GM19239 (cell line): ENCODE results near the gene LSG1.

Experiments
- DNase-seq: peaks from one replicate; pipeline ENCODE4 v3.0.0; 2011; ENCODE audit warnings: low spot score; ENCODE audit not compliant: insufficient read length
- FAIRE-seq: peaks from 2 replicates; lab custom pipeline; 2011; peaks lifted over from hg19 to GRCh38; lab: Jason Lieb, UNC

LSG1 gene

DNA sequence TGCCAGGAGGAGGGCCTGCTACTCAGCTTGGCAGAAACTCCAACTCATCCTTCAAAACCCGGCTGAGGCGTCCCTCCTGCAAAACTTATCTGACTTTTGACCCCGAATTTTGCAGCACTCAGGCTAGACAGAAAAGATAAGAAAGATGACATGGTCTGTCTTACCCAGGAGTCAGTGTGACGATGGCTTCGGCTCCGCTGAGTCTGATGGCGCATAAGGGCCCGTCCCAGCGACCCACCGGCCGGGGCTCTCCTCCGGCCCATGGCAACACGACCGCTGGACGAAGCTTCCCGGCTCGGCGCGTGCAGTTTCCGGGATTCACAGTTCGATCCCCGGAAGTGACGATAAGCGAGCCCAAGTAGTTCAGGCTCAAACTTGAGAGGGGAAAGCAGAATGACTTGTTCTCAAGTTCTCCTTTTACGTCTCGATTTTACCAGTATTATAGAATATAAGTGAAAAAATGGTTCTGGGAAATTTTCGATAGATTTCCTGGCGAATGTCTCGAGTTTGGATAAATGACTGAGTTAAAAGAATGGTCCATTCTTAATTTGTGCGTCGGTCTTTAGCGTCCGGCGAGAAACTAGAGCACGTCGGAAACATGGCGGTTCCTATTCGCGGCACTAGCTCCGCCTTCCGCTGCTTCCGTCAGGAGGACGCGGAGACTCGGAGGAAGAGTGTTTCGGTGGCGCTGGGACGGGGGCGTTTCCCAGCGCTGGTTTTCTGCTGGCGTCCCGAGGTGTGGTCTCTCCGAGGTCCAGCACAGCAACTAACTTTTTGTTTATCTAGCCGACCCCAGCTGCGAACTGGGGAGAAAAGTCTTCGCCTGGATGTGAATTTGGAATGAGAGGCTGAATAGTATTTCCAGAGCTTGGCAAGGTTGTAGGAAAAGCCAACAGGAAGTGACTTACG lies at the start of gene LSG1:
TSS of gene LSG1 (minus strand) at position 292 of the 909 bp plus-strand sequence. CDS start at position 263, 29 bp downstream.
- FAIRE-seq (peak; percentile 95), DNase-seq (no peak)

DNA sequence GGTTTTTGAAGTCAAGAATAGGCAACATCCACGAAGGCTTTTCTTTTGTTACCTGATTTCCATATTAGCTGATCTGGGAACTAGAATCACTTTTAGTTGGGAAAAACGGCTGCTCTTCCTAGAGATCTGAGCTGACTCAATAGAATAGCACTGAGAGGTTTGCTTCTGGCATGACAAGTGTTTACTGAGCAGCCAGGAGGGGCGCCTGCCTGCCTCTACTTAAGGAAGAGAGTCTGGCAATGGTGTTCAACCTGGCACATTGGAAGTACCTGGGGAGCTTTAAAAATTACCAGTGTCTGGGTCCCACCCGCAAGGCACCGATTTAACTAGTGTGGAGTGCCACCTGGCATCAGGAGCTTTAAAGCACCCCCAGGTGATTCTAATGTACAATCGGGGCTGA lies 48.1 kb upstream of the LSG1 start:
- no peak for DNase-seq
- no peak for FAIRE-seq

DNA sequence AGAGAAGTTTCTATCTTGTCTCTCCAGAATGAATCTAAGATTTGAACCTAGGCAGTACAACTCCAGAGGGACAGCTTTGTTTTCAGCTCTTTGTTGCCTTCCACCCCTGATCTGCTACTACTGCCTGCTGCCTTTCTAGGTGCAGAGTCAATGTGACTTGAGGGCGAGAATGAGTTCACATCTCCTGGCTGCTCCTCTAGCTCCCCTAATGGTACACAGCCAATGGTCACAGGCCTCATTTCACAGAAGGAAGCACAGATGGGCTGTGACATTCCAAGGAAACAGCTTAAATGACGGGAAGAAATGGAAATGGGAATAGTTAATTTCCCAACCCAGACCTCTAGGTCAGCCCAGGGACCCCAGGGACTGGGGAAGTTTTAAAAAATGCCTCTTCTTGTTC lies 46.1 kb upstream of the LSG1 start:
- no peak for DNase-seq
- no peak for FAIRE-seq

DNA sequence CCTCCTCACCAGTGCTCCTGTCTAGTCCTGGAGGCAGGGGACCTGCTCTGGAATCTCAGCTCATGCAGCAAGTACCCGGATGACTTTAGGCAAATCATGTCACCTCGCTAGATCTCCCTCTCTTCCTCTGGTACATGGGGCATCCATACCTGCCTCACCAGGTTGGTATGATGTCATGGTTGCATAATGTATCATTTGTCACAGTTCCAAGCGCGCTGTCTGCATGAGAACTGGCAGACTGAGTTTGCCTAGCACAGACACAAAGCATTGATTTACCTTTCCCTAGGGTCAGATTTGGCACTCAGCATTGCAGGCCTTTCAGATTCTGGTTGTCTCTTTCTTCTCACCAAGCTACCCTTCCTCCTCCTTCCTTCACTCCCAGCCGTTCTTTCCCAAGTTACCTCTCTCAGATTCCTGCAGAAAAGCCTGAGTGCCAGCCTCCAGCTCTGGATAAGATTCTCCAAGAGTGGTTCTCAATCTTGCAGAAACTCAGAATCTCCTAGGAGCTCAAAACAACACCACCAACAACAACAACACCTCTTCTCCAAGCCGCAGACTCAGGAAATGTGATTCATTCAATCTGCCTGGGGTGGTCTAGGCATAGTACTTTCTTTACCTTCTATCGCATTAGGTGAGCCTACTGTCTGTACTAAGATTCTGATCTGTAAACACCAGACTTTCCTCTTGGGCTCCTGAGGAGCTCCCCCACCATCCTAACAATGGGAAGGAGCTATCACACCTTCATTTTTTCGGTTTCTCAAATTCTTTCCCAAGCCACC lies 43.2 kb upstream of the LSG1 start:
- DNase-seq (no peak), FAIRE-seq (no peak)

DNA sequence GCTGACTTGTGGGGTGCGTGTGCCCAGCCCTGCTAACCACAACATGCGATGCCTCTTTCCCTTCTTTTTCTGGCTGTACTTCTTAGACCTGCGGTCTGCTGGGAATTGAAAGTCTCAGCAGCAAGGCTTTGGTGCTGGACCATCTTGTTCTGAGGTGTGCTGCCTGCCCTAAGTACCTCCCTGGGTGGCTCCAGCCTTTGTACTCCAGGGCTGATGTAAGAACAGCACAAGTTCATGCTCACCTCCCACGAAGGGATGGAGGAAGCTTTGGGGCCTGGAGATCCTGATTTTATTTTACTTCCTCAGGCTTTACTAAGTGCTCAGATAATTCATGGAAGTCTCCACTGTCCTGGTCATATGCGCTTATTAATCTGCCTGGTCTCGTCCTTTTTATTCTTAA lies 42.6 kb upstream of the LSG1 start:
- DNase-seq (no peak), FAIRE-seq (no peak)

DNA sequence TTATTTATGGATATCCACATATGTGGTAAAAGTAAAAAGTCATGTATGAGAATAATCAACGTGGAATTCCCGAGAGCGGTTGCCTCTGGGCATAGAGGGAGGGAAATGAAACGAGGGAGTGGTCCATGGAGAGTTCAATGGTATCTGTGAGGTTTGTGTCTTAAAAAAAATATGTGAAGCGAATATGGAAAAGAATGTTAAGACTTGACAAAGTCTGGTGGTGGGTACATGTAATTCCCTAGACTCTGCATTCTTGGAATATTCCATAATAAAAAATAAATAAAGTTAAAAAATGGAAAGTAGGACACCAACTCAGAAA lies 42.1 kb upstream of the LSG1 start:
- DNase-seq (no peak), FAIRE-seq (no peak)

DNA sequence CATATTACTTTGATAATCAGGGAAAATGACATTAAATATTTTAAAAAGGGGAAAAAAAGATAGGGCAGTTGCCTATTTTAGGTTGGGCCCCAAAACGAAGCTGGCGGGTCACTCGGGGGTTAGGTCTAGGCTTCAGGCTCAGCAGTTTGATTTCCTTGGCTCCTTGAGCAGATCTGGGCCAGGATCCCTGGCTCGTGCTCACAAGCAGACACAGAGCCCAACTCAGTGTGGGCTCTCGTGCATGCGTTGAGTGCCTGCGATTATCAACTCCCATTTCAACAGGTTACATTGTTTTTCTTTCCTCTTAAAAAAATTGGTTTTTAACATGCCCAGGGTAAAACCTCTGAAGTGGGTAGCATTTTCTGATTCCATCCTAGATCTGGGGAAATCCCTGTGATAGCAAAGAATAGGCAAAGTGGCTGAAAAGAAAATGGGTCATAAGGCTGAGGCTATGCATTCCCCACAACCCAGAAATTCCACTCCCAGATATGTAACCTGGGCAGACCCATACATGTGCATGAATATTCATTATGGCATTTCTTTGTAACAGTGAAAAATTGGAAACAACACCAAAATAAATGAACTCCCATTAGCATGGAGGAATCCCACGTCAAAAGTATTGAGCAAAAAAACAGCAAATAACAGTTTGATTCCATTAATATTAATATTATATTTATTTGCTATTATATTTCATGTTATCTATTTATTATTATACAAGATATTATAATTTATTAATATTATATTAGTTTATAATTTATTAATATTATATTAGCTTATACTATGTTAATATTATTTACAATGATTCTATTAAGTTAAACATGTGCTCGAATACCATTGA lies 41.5 kb upstream of the LSG1 start:
- FAIRE-seq (no peak), DNase-seq (no peak)

DNA sequence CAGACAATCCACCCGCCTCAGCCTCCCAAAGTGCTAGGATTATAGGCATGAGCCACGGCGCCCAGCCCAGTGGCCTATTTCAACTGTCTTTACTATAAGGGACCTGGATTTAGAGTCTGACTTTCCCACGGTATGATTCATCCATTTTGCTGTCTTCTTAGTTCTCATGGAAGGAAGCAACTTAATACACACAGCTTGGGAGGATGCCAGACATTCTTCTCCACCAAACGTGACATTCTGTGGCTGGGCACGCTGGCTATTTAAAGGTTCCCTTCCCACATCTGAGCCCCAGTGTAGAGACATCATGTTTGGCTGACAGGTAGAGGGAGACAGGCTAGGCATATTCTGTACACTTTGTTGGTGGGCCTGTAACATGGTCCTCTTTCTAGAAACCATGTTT lies 39.9 kb upstream of the LSG1 start:
- FAIRE-seq (no peak), DNase-seq (no peak)

DNA sequence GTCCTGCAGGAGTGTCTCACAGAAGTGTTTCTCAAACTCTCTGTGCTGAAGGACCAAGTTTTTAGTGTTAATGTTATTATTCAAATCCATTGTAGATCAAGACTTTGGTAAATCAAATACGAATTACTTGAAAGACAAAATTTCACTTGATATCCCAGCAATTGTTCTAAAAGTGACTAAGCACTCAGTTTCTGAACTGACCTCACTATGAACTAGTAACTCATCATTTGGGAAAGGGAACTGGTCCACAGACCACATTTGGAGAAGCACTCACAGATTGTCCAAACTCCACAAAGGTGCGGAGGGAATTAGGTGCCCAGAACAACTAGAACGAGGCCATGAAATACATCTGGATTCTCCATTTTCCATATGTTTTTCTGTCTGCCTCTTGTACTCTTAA lies 39.3 kb upstream of the LSG1 start:
- no peak for FAIRE-seq
- DNase-seq, result no peak

DNA sequence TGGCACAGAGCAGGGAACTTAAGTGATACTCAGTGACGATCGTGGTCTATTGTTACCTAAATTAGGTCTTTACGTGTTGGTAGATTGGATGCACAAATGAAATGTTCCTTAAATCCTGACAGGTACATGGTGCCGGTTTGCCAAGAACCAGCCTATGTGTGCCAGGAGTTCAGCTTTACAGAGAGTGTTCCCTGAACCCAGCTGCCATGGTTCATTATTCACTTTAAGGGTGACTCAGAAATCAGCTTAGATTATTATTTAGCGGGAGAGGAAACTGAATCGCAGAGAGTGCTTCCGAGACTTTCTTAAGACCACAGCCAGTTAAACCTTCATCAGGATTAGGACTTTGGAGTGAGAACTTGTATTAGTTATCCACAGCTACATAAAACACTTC lies 35.2 kb upstream of the LSG1 start:
- FAIRE-seq (no peak), DNase-seq (no peak)

DNA sequence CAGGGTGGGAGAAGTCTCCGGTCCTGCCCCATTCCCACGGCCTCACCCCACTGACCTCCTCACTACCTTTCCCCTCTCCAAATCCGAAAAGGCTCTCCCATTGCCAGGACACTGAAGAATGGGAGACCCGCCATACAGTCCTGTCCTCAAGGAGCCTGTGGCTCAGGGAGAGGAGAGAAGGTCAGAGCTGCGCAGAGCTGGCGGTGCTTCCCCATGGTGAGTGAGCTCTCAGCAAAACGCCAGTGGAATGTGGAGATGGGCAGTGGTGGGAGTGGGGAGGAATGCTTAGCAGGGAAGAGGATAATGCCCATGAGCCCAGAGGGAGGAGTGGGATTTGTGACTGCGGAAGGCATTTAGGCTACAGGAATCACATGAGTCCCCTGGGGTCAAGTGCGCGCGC lies 33.8 kb upstream of the LSG1 start:
- DNase-seq, result no peak
- FAIRE-seq, result no peak

DNA sequence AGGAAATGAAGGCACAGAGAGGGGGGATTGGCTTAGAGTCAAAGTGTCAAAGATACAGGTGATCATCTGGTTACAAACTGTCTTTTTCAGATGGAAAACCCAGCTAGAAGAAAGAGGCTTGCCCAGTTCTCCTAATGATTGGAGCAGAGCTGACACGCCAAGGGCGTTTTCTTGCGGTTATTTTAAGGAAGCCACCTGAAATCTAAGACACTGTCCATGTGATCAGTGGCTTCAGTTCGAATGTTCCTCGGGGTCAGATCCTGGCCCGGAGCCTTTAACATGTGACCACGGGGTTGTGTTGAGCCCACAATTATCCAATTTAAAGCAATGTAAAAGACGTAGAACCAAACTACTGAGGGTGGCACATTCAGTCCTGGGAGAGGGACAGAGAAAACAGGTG lies 33.2 kb upstream of the LSG1 start:
- no peak for FAIRE-seq

DNA sequence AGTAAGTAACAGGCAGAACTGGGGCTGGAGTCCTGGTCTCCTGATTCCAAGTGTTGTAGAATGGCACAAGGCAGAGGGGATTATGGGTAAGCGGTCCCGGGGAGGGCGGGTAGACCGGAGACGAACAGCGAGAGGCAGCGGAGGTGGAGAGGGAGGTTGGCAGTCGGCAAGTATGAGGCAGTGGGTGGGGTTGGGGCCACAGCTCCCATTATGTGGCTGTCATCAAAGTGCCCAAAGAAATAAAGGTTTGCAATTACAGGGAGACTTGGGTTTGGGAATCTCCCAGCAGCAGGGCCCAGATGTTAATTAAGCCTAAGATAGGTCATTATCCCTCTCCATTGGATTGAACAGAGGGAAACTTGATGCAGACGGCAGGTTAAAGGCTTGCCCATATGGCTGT lies 30.6 kb upstream of the LSG1 start:
- DNase-seq (no peak), FAIRE-seq (no peak)

More for the DNA sequence above, 33.2 kb upstream of the LSG1 start:
- no peak for DNase-seq

DNA sequence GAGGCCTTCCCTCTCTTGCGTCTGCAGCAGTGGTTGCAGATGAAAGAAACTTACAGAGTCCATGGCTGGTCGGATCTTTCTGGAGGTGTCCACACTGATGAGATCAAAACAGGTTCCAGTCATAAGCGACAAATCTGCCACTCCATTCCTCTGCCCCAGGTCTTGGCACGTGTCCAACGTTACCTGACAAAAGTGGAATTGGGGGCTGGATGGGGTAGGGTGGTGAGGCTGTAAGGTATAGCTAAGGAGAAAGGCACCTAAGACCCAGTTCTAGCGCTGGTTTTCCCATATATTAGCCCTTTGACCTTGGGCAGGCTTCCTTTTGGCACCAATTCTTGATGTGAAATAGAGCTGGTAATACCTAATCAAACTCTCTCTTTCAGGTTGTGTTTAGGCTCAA lies 24.7 kb upstream of the LSG1 start:
- no peak for DNase-seq
- no peak for FAIRE-seq

DNA sequence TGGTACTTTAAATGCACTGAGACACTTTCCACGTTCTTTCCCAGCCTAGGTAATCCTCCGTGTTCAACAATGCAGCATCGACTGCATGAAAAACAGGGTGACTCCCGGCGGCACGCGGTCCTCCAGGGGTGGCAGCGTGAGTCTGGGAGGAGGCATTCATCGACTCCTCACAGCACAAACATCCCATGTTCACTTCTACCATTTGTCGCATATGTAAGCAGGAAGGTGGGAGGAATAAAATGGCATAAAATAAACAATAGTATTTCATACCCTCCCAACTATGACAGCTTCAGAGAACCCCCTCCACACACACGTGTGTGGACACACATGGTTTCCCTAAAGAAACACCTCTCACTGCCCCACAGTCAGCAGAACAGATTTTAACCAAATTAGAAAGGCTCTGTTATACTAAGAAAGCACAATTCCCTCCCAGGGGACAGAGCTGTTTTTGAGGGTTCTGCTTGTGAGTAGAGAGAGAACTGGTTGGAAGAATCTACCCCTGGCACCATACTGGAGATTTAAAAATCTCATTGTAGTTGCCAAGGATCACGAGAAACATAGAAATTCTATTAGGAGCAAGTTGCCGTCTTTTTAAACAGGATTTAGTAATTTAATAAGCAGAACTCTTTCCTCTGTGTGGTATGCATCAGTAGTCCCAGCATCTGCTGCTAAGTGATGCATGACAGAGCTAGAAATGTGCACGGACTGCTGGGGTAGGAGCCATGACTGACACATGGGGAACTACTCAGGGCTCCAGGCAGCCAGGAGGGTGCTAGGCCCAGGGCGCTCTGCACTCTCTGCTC lies 19.7 kb upstream of the LSG1 start:
- DNase-seq, result no peak

DNA sequence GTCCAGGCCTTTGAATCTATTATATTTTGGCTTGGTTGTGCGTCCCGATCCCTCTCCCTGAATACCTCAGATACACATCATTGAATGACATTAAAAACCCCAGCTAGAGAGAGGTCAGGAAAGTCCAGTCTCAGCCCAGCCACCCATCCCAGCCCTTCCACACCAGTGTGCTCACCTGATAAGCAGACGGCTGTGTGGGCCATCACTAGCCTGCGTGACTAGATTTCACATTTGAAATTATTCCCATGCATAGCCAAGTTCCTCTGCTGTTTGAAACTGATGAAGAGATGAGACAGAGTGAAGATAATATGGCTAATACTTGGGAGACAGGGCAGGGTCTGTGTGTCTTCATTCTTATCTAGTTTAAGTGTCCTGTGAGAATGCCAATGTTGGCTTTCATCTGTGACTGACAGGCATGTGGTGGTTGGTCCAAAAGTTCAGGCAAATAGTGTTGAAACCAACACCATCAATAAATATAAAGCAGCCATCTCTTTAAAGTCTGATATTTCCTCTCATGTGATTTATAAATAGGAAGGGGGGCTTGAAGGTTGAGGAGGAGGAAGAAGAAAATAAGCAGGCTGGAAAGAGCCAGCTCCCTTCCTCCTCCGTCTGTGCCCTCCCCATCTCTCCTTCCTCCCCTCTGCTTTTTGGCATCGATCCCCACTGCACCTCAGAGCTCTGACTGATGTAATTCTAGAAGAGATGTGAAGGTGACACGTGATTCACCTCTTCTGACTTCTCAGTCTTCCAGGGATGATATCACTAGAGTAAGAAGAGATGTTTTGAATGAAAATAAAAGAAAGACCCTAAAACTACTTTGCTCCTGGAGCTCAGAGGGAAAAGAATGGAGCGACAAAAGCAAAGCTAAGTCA lies 18.7 kb upstream of the LSG1 start:
- no peak for DNase-seq

More for the DNA sequence above, 19.7 kb upstream of the LSG1 start:
- FAIRE-seq, result peak; percentile 80

DNA sequence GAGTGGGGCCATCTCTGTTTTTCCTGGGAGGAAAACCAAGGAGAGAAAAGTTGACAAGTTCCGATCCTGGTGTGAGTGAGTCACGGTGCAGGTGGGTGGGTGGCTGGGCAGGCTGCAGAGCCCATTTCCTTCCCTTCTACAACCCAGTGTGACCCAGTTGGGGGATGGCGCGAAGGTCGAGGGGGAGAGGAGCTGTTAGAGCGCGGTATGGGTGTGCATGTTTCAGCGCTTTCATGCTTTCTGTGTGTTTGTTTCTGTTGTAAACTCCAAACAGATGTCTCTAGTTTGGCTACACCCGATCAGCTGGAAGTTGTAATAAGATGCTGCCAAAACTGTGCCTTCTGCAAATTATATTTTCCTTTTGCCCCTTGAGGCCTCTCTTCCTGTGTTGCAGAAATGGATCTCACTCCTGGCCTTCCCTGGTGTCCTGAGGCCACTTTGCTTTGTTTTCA lies 17.5 kb upstream of the LSG1 start:
- FAIRE-seq (peak; percentile 47), DNase-seq (no peak)

More for the DNA sequence above, 18.7 kb upstream of the LSG1 start:
- FAIRE-seq, result no peak

DNA sequence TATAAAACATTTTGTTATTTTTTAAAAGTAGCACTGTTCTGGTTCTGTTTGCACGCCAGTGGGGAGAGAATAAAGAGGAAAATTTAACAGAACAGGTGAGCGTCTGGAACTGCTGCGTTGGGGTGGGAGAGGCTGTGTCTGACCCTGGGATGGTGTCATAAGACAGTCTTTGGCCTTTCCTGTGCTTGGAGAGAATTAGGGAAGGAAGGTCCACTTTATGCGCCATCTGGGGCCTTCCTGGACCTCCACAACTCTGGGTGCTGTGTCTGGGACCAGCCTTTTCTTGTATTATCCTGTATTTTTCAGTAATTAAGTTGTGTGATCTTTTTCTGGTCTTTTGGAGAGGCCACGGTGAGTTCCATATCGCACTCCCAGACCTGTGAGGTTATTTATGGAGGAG lies 17.0 kb upstream of the LSG1 start:
- no peak for FAIRE-seq
- DNase-seq, result no peak

DNA sequence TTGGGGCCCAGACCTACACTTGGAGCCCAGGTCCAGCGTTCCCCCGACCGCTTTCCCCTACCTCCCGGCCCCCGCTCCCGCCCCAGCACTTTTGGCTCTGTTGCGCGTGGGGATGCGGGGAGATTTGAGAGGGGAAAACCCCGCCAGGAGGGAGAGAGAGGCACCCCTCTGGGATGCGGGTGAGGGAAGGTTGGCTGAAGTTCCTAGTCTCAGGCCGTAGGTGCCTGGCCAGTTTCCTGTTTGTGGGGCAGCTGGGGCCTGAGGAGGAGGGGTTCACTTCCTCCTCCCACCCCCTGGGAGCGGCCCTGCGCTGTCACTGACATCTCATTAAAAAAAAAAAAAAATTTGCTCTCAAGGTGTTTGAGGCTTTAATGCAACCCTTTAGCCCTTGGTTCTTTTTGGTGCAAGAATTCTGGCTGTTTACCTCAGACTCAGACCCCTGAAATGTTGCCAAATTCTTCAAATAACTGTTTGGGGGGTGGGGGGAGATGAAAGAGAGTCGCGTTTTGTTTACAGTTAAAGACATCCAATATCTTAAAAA lies 16.3 kb upstream of the LSG1 start:
- DNase-seq (no peak), FAIRE-seq (peak; percentile 47)
